Ovary (tissue), 3 donors: ENCODE results near the gene STK32C.

Experiments
- EP300 ChIP-seq: sonication (generic); formaldehyde crosslinking; IDR thresholded peaks from one replicate; pipeline ENCODE4 v1.6.1; 2017; ENCODE audit warnings: antibody characterized with exemption
- POLR2A ChIP-seq: fragments of 450-650 bp; IDR thresholded peaks from one replicate; pipeline ENCODE4 v1.6.1; 2017; ENCODE audit warnings: antibody characterized with exemption, mild to moderate bottlenecking, moderate library complexity
- TF ChIP-seq, protein P1 (sequence below), 3 donors: fragments of 450-650 bp in 2 of 3; fragments of 200-600 bp in 1 of 3; IDR thresholded peaks; one replicate each; pipeline versions ENCODE4 v1.5.1 to v1.8.0; 2016 to 2022; ENCODE audit warnings: antibody characterized with exemption in 3 of 3, mild to moderate bottlenecking in 1 of 3
- donor health status: DM: no; HTN: no; CAD: no.

DNA sequence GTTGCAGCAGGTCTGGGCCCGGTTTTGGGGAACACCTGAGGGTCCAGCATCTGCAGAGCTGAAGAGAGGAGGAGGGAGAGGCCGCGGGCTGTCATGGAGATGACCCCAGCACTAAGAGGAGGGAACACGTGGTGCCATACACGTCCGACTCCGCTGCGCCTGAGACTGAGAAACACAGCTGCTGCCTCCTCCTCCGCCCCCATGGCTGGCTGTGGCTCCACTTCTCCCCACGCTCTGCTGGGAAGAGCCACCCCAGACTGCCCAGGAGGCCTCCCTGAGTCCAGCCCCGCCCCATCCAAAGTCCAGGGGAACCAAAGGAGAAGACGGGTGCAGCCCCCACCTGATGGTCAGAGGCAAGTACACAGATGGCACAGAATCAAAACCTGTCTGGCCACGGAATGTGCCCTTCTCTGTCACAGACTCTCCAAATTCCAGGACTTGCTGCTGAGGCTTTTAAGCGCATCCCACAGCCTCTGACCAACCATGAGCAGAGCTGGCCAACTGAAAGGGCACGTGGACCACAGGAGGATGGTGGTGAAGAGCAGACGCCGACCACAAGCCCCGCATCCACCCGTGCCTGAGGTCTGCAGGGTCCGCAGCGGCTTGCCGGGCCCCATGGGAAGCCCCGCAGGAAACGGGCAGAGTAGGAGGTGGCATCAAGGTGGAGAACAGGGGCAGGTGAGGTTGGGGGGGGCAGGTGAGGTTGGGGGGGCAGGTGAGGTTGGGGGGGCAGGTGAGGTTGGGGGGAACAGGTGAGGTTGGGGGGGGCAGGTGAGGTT is 24.0 kb downstream of the STK32C start:
- TF ChIP-seq POLR2A (no peak), EP300 (no peak)
- TF ChIP-seq, protein P1, sequence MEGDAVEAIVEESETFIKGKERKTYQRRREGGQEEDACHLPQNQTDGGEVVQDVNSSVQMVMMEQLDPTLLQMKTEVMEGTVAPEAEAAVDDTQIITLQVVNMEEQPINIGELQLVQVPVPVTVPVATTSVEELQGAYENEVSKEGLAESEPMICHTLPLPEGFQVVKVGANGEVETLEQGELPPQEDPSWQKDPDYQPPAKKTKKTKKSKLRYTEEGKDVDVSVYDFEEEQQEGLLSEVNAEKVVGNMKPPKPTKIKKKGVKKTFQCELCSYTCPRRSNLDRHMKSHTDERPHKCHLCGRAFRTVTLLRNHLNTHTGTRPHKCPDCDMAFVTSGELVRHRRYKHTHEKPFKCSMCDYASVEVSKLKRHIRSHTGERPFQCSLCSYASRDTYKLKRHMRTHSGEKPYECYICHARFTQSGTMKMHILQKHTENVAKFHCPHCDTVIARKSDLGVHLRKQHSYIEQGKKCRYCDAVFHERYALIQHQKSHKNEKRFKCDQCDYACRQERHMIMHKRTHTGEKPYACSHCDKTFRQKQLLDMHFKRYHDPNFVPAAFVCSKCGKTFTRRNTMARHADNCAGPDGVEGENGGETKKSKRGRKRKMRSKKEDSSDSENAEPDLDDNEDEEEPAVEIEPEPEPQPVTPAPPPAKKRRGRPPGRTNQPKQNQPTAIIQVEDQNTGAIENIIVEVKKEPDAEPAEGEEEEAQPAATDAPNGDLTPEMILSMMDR (IDR thresholded peaks at IDR 0.05): no peak
